Muscle of leg (tissue), 11 donors: ENCODE results near the gene A2ML1. TPM values are rescaled to one million over a fixed set of nuclear protein-coding genes. Genes with fewer than 3 reads are reported as not detected.
A peak's percentile ranks its signal among the peaks of the same experiment; 100 is the strongest.
"Not testable (repeated sequence)": the region's sequence is repeated elsewhere in the genome, so short reads cannot be mapped to it uniquely, and the experiment has no call there.

ENCODE experiments used
- DNase-seq: peaks from one replicate; pipeline ENCODE4 v3.0.0; 2013
- H3K27ac ChIP-seq: one replicate; pipeline ENCODE4 v1.5.1; 2013; ENCODE audit warnings: mild to moderate bottlenecking, low read length, control low read depth
- H3K27me3 ChIP-seq: one replicate; pipeline ENCODE4 v1.6.1; 2013; ENCODE audit warnings: low read length; ENCODE audit not compliant: control insufficient read depth, insufficient read depth
- H3K36me3 ChIP-seq: one replicate; pipeline ENCODE4 v1.6.1; 2013; ENCODE audit warnings: low read length; ENCODE audit not compliant: control insufficient read depth, insufficient read depth
- H3K4me1 ChIP-seq: one replicate; pipeline ENCODE4 v1.6.1; 2013; ENCODE audit warnings: low read length; ENCODE audit not compliant: control insufficient read depth, insufficient read depth
- H3K4me3 ChIP-seq: one replicate; pipeline ENCODE4 v1.5.1; 2013; ENCODE audit warnings: low read length, control low read depth
- H3K9me3 ChIP-seq: replicated peaks from 2 replicates; pipeline ENCODE4 v1.6.1; 2013; ENCODE audit warnings: low read depth, low read length; ENCODE audit not compliant: control insufficient read depth
- WGBS: methylation state at CpG from one replicate; pipeline ENCODE4 v1.1.5; 2013; ENCODE audit warnings: missing lambda C conversion rate; ENCODE audit not compliant: insufficient coverage; 5-methylcytosine and 5-hydroxymethylcytosine counted together
- polyA plus RNA-seq, 8 donors: library from polyadenylated mRNA; unstranded; fragments of 120-200 nt; gene quantifications; one replicate each; pipeline versions ENCODE4 v1.2.1 to v1.2.3, GENCODE V29; 2013; ENCODE audit warnings: inconsistent platforms in 1 of 8, low replicate concordance in 1 of 8; ENCODE audit not compliant: insufficient read length in 8 of 8, insufficient read depth in 1 of 8
- total RNA-seq: library from RNA; stranded (reverse); fragments of 120-200 nt; gene quantifications from one replicate; pipeline ENCODE4 v1.2.4, GENCODE V29; 2013

The A2ML1 gene
- total and polyA plus RNA-seq, 9 donors = 0.02 to 6.5 (median 0.33) TPM; not detected in 2

DNA sequence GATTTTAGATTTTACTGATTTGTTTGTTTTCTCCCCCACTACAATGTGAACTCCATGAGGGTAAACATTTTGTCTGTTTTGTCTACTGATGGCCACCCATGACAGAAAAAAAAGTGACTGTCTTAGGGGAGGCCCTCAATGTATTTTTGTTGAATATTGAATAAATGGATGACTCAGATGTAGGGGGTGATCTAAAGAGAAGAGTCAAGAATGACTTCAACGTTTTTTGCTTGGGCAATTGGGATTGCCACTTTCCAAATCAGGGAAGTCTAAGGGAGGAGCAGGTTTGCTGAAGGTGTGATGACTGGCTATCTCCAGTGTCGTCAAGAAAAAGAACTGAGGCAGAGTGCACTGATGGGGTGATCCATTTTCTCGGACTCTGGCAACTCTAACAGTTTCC is 81.2 kb downstream of the A2ML1 start:
- 67% methylated on average over 1 of the region's 3 CpGs for WGBS
- DNase-seq = no peak
- Histone ChIP-seq H3K9me3 (no peaks in the 10 kb centered on the region), H3K36me3 (no peaks in the 10 kb centered on the region), H3K4me1 (peaks cover 2% of the 10 kb centered on the region), H3K4me3 (no peak overlapping the region), H3K27ac (no peak overlapping the region), H3K27me3 (no peaks in the 10 kb centered on the region)

DNA sequence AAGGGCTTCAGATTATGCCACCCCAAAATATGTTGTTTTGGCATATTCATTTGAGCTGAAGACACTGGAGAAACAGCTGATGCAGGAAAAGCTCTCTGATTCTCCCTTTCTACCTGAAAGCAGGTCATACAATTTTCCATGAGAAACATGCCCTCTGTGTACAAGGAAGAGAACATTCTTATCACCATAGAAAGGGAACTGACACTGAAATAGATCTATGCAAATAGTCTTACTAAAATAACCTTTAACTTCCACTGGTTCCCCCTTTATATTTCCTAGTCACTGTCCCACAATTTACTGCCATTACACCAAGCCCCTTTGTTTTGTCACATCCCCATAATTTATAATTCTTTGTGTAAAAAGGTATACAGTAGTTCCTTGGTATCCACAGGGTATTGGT is 82.2 kb downstream of the A2ML1 start:
- no peaks in the 10 kb centered on the region for H3K9me3 ChIP-seq
- no peak for DNase-seq
- H3K27me3 ChIP-seq = no peaks in the 10 kb centered on the region
- H3K36me3 ChIP-seq = no peaks in the 10 kb centered on the region
- no peak overlapping the region for H3K4me3 ChIP-seq
- H3K27ac ChIP-seq = no peak overlapping the region
- peaks cover 2% of the 10 kb centered on the region for H3K4me1 ChIP-seq

DNA sequence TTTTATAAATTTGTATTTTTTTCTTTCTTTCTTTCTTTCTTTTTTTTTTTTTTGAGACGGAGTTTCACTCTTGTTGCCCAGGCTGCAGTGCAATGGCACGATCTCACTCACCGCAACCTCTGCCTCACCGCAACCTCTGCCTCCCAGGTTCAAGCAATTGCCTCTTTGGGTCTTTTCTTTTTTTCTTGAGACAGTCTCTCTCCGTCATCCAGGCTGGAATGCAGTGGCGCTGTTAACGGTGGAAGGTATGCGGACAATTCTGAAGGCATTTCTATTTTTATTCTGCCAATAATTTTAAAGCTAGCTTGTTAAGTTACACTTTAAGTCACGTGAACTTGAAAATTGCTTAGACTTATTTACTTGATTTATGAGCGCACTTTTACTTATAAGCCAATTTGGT is 83.1 kb downstream of the A2ML1 start:
- no peak overlapping the region for H3K27ac ChIP-seq
- H3K4me3 ChIP-seq = no peak overlapping the region
- H3K9me3 ChIP-seq = no peaks in the 10 kb centered on the region

DNA sequence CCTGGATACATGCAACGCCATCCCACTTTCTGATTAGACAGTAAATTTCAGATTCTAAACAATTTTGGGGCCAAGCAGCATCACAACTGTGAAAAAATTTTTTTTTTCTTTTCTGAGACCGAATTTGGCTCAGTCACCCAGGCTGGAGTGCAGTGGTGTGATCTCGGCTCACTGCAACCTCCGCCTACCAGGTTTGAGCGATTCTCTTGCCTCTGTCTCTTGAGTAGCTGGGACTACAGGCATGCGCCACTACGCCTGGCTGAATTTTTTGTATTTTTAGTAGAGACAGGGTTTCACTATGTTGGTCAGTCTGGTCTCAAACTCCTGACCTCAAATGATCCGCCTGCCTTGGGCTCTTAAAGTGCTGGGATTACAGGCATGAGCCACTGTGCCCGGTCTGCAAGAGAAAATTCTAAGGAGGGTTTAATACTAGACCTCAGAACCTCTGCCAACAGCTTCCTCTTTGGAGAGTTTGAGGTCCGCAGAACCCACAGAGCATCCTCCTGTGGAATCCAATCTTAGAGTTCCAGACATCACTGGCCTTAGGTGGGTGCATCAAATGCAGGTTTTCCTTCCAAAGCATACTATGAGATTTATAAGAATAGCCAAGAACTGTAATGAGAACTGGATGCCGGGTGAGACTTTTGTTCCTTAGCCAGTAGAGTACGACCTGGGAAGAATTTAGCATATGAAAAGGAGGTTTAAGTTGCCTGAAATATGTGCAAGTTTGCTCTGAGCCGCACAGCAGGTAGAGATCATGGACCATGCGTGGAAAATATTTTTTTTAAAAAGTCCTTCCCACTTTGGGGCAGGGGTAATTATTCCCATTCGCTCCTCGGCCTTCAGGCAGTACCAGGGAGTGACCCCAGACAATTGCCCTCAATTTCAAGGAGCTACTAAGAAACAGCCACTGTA is 84.1 kb downstream of the A2ML1 start:
- 94% methylated on average over 5 of the region's 16 CpGs for WGBS
- Histone ChIP-seq H3K27me3 (no peaks in the 10 kb centered on the region), H3K4me3 (no peak overlapping the region), H3K36me3 (no peaks in the 10 kb centered on the region), H3K9me3 (no peaks in the 10 kb centered on the region), H3K4me1 (peaks cover 2% of the 10 kb centered on the region), H3K27ac (no peak overlapping the region)
- no peak for DNase-seq

More for the DNA sequence above, 83.1 kb downstream of the A2ML1 start:
- H3K36me3 ChIP-seq = no peaks in the 10 kb centered on the region
- DNase-seq = peak; percentile 31
- H3K27me3 ChIP-seq = no peaks in the 10 kb centered on the region
- WGBS = no CpG with 5 or more reads among the region's 10 CpGs
- H3K4me1 ChIP-seq = peaks cover 2% of the 10 kb centered on the region

DNA sequence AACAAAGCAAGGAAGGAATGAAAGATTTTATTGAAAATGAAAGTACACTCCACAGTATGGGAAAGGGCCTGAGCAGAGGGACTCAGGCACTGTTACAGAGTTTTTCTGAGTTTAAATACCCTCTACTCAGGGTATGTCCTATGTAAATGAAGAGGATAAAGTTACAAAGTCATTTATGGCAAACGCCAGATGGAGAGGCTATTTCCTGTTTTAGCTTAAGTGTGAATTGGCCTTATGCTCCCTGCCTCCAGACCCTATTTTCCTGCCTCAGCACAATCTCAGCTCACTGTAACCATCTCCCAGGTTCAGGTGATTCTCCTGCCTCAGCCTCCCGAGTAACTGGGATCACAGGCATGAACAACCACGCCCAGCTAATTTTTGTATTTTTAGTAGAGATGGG is 85.1 kb downstream of the A2ML1 start:
- Histone ChIP-seq H3K9me3 (no peaks in the 10 kb centered on the region), H3K27me3 (no peaks in the 10 kb centered on the region), H3K36me3 (no peaks in the 10 kb centered on the region), H3K27ac (no peak overlapping the region), H3K4me3 (no peak overlapping the region), H3K4me1 (peaks cover 2% of the 10 kb centered on the region)
- DNase-seq = no peak
- WGBS = no CpG with 5 or more reads among the region's 3 CpGs

DNA sequence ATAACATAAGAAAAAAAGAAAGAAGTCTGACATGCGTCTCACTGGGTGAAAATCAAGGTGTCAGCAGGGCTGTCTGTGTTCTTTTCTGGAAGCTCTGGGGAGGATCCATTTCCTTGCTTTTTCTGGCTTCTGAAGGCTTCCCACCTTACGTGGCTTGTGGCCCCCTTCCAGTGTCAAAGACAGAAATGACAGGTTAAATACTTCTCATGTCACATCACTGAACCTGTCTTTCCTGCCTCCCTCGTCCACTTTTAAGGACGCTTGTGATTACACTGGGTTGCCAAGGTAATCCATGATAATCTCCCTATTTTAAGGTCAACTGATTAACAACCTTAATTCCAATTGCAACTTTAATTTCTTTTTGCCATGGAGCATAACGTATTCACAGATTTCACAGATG is 87.3 kb downstream of the A2ML1 start:
- H3K9me3 ChIP-seq = no peaks in the 10 kb centered on the region
- H3K4me3 ChIP-seq = no peak overlapping the region
- no peak for DNase-seq
- H3K27me3 ChIP-seq = no peaks in the 10 kb centered on the region
- H3K4me1 ChIP-seq = peaks cover 5% of the 10 kb centered on the region
- 75% methylated on average over 3 of the region's 5 CpGs for WGBS
- H3K27ac ChIP-seq = no peak overlapping the region
- H3K36me3 ChIP-seq = no peaks in the 10 kb centered on the region

DNA sequence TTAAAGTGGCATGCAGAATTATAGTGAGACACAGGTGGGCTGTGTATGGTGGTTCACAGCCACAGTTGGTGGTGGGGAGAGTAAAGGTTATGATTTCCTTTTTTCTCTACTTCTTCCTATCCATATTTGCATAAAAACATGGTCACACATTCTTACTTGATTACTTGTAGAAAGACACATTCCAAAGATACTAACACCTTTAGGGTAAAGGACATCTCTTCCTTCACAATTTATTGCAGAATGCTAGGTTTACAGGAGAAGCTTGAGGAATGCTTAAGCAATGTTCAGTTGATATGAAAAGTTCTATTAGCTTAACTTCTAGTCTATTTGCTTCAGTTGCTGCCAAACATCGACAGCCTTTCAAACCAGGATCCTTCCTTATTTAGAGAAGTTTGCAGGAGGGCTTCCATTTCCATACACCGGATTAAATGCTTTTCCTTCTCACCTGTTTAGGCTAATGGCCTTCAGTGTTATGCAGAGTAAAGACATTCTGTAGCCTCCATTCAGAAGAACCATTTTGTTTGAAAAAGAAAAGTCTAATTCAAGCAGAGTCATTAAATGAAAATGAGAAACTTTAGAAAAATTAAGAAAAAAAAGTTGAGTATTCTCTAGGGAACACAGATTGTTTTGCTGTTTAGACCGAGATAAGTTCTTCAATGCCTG is 89.3 kb downstream of the A2ML1 start:
- no CpG with 5 or more reads among the region's 3 CpGs for WGBS
- DNase-seq = no peak
- no peaks in the 10 kb centered on the region for H3K27me3 ChIP-seq
- no peak overlapping the region for H3K27ac ChIP-seq
- no peaks in the 10 kb centered on the region for H3K36me3 ChIP-seq
- H3K4me3 ChIP-seq = no peak overlapping the region
- H3K4me1 ChIP-seq = peaks cover 11% of the 10 kb centered on the region
- H3K9me3 ChIP-seq = no peaks in the 10 kb centered on the region

DNA sequence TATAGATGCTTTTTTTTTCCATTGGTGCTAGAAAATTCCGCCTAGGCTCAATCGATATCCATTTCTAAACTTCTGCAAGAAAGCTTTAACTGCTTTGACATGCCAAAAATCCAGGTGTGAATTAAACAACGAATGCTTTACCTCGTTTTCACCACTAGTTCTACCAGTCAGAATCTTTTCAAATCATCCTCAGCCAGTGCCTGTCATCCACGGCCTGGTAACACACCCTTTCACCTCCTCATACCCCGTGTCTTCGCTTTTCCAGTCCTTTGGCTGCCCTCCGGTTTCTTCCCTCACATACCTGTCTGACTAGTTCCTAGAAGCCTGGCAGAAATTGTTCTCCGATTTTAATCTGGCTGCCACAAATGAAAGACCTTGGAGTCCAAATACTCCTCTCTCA is 90.5 kb downstream of the A2ML1 start:
- Histone ChIP-seq H3K36me3 (no peaks in the 10 kb centered on the region), H3K4me3 (no peak overlapping the region), H3K27me3 (no peaks in the 10 kb centered on the region), H3K27ac (peak overlapping the region; percentile 99), H3K4me1 (peaks cover 9% of the 10 kb centered on the region), H3K9me3 (no peaks in the 10 kb centered on the region)
- WGBS = 26% methylated on average over 8 of the region's 9 CpGs
- DNase-seq = peak; percentile 19

DNA sequence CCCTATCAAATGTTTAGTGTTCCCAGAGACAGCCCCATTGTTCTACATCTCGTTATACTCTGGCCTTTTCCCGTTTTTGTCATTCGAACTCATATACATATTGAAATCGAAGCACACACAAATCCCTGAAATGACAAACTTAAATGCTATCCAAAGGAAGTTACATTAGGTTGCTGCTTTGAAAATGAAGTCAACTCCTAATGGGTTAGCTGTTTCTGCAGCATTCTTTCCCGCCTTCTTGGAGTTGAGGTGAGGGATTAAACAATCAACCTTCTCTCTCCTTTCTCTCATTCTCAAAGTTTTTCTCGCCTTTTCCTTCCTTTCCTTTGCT is 91.2 kb downstream of the A2ML1 start:
- H3K9me3 ChIP-seq = no peaks in the 10 kb centered on the region
- H3K4me3 ChIP-seq = peak overlapping the region; percentile 83
- H3K27ac ChIP-seq = peak overlapping the region; percentile 99
- H3K4me1 ChIP-seq = peaks cover 9% of the 10 kb centered on the region
- no peak for DNase-seq
- 3% methylated on average over 2 of the region's 6 CpGs for WGBS
- H3K27me3 ChIP-seq = no peaks in the 10 kb centered on the region
- H3K36me3 ChIP-seq = no peaks in the 10 kb centered on the region

DNA sequence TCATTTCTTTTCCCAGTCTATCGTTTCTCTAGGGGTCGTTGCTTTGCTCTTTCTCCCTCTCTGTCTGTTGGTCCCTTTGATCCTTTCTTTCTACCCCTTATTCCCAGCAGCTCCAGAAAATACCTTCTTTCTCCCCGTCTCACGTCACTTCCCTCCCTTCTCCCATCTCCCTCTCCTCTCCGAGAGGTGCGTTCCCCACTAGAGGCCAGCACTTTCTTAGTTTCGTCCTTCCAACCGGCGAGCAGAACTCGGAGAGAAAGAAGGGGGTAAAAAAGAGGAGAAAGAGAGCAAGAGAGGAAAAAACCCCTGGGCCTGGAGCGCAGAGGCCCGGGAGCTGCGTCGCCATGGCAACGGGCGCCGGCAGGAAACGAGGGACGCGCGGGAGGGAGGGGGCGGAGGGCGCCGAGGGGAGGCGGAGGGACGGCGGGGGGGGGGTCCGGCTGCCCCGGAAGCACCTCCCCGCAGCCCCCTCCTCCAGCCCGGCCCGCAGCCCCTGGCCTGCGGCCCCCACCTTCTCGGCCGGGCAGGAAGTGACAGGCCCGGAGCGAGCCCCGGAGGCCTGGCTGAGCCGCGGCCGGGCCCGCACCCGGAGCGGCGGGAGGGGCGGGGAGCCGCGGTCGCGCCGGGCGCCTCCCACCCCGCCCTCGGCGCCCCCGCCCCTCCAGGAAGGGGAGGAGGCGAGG is 91.8 kb downstream of the A2ML1 start, which contains the start of gene PHC1:
TSS of gene PHC1 (plus strand) at position 477 of the 683 bp plus-strand sequence. CDS start 3,169 bp downstream, outside the sequence.
- not testable (repeated sequence) for H3K9me3 ChIP-seq, H3K36me3 ChIP-seq, H3K4me1 ChIP-seq, H3K27me3 ChIP-seq
- WGBS = 0% methylated on average over 4 of the region's 57 CpGs
- peak within 1 kb of the TSS; percentile 83 for H3K4me3 ChIP-seq
- DNase-seq = peak; percentile 94
- peak within 1 kb of the TSS; percentile 99 for H3K27ac ChIP-seq
